Measurements from ENCODE around the gene ADRA2C.

The ADRA2C gene

DNA sequence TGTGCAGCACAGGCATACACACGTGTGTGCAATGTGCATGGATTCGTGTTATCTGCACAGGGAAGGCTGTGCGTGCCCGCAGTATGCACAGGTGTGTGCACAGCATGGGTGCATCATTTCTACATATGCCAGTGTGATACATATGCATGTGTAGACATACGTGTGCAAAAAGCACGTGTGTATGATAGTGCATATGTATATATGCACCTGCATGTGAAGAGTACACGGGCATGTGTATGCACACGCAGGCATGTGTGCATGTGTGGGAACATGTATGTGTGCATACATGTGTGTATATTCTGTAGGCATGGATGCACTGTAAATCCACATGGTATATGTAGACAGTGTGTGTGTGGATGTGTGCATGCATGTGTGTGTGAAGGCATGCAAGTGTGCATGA, 3.9 kb upstream of the ADRA2C start:
- FAIRE-seq = no peak

DNA sequence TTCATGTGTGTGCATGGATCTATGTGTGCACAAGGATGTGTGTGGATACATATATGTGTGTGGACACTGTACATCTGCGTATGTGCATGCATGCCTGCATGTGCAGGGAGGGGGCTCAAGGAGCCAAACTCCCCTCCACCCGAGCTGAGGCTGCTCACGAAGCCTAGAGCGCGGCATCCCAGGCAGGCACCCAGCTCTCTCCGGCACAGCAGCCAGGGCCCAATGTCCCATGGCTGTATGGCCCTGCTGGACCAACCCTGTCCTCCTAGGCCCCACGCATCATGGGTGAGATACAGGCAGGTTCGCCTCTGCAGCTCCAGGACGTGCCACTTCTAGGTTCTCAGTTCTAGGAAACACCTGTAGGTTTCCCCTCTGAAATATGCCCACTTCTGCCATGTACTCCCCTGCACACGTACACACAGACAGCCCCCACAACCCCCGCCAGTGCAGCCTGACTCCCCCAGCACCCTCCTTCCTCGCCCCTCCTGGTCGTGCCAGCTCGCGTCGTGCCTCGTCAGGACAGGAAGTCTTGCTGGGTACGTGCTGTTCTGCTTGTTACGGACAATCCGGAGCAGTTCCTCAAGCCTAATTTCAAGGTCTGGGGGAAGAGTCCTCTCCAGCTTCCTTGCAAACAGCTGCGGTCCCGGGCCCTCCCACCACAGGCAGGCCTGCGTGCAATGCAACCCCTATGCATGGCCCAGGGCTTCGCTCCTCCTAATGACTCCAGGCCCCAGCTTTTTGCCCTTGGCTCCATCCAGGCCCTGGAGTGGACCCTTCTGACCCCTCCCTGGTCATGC, 3.2 kb upstream of the ADRA2C start:
- FAIRE-seq = no peak

DNA sequence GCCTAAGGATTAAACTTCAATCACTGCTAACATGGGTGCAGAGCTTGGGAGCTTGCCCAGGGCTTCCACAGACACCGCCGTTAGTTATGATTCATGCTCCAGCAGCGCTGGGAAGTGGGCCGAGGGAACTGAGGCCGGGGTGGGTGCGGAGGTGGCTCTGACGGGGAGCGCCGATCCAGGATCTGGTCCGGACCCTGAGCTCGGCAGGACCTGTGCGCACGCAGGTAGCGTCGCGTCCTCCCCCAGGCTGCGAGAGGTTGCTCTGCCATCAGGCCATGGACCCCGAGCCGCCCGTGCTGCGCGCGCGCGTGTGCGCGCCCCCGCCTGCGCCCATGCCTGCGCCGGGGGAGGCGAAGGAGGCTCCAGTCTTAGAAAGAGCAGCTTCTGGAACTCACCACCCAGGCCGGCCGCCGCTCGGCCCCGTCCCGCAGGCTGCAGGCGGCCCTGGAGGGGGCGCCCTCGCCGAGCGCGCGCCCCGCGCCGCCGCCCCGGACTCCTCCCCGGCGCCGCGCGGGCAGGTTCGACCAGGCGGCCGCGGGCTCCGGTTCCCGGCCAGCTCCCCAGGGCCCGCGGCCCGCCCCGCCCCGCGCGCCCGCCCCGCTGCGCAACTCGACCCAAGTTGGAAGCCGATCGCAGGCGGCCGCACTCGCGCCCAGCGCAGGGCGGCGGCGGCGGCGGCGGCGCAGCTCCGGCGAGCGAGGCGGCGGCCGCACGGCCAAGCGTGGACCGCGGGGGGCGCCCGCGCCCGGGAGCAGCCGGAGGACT, 732 bp upstream of the ADRA2C start:
- no peak for FAIRE-seq

DNA sequence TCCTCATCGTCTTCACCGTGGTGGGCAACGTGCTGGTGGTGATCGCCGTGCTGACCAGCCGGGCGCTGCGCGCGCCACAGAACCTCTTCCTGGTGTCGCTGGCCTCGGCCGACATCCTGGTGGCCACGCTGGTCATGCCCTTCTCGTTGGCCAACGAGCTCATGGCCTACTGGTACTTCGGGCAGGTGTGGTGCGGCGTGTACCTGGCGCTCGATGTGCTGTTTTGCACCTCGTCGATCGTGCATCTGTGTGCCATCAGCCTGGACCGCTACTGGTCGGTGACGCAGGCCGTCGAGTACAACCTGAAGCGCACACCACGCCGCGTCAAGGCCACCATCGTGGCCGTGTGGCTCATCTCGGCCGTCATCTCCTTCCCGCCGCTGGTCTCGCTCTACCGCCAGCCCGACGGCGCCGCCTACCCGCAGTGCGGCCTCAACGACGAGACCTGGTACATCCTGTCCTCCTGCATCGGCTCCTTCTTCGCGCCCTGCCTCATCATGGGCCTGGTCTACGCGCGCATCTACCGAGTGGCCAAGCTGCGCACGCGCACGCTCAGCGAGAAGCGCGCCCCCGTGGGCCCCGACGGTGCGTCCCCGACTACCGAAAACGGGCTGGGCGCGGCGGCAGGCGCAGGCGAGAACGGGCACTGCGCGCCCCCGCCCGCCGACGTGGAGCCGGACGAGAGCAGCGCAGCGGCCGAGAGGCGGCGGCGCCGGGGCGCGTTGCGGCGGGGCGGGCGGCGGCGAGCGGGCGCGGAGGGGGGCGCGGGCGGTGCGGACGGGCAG, 792 bp downstream of the ADRA2C start:
- FAIRE-seq = no peak

DNA sequence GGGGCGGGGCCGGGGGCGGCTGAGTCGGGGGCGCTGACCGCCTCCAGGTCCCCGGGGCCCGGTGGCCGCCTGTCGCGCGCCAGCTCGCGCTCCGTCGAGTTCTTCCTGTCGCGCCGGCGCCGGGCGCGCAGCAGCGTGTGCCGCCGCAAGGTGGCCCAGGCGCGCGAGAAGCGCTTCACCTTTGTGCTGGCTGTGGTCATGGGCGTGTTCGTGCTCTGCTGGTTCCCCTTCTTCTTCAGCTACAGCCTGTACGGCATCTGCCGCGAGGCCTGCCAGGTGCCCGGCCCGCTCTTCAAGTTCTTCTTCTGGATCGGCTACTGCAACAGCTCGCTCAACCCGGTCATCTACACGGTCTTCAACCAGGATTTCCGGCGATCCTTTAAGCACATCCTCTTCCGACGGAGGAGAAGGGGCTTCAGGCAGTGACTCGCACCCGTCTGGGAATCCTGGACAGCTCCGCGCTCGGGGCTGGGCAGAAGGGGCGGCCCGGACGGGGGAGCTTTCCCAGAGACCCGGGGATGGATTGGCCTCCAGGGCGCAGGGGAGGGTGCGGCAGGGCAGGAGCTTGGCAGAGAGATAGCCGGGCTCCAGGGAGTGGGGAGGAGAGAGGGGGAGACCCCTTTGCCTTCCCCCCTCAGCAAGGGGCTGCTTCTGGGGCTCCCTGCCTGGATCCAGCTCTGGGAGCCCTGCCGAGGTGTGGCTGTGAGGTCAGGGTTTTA, 1.5 kb downstream of the ADRA2C start:
- no peak for FAIRE-seq

DNA sequence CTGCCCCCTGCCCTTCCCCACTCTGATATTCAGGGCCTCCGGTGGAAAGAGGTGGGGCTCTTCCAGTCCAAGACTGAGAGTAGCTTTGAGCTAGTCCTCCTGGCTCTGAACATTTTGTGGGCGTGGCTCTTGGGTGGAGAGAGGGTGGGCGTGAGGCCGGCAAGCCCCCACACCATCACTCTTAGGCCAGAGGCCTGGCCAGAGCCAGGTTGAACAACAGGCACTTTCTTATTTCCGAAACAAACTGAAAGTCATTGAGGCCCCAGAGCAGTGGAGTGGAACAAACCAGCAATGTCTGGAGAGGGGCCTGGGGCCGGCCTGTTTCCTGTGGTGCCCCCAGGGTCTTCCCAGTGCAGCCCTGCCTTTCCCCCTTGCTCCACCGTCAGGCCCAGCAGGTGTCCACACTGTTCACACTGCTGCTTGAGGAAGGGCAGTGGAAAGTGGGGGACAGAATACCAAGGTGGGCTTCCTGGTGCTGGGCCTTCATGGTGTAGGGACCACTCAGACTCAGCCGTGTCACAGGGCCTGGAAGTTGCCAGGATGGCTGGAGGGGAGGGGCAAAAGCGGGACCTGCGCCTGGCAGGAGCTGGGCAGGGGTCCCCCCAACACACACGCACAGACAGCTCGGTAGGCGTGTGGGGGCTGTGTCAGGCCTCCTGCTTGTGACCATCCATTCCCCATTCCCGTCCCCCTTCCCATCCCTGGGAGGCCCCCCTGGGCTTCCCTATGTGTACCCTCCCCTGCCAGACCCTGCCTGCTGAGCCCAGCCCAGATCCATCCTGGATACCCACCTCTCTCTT, 2.9 kb downstream of the ADRA2C start:
- no peak for FAIRE-seq

DNA sequence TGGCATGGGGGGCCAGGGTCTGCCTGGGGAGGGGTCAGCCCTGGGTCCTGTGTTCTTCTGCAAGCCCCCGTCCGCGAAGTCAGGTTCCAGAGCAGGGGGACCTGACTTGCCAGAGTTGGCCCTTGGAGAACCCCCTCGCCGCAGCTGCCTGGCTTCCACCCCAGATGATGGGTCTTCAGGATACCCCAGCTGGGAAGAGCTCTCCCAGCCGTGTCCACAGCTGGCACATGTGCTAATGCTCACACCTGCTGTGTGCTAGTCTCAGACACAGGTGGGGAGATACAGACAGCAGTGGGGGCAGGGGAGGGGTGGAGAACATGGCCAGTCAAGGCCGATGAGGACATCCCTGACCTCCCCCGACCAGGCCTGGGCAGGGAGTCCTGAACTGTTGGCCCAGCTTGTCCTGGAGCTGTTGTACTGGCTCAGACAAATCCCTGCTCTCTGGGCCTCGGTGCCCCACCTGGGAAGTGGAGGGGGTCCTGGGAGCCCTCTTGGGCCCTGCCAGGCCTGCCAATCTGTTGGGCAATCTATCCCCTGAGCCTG, 3.5 kb downstream of the ADRA2C start:
- no peak for FAIRE-seq

DNA sequence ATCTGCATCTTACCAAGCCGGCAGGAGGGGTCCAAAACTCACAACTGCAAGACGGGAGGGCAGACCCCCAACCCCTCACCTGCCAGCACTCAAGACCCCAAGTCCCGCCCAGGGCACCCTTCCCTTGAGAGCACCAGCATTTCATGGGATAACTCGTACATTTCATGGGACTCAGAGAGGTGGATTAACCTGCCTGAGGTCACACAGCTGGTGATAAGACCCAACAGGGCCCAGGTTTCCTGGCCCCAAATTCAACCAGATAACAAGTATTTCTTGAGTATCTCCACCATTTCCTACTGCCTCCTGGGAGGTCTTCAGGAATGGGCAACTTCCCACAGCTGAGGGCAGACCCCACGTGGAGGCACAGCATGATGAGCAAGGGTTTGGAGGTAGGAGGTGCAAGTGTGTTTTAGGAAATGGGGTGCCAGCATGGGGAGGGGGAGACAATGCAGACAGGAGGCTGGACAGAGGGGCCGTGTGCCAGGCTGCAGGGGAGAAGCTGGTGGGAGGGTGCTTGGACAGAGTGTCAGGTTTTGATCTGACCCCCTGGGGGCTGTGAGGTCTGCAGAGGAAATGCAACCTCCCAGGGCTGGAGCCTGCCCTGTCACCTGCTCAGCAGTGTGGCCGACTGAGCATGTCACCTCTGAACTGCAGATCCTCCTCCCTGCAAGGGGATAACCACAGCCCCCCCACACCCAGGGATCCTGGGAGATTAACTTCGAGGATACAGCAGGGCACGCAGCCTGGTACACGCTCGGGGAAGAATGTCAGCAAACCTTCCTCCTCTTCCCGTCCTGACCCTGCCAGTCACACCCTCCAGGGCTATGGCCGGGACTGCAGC, 4.4 kb downstream of the ADRA2C start:
- no peak for FAIRE-seq

DNA sequence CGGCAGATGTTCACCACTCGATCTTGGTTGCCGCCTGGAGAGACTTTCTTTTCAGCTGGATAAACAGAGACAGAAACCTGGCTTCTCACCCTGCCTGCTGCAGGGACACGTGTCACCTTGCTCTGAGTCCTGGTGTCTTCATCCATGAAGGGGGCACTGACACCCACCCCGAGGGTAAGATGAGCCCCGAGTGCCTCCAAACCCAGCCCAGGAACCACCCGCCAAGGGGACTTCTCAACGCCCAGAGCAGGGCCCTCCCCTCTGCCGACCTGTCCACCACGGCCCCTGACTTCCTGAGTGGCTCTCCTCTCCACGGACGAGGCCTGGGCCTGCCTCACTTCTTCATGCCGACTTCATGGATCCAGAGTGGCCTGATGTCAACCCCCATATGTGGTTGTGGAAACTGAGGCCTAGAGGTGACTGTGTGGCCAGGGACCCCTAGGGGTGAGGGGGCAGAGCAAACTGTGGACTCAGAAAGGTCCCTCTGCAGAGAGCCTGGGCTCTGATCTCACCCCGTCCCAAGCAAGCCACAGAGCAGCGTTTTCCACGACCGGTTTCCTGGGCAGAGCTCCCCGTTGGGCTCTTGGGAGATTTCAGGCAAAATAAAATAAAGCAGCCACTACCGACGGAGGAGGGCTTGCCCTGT, 5.1 kb downstream of the ADRA2C start:
- FAIRE-seq = no peak

DNA sequence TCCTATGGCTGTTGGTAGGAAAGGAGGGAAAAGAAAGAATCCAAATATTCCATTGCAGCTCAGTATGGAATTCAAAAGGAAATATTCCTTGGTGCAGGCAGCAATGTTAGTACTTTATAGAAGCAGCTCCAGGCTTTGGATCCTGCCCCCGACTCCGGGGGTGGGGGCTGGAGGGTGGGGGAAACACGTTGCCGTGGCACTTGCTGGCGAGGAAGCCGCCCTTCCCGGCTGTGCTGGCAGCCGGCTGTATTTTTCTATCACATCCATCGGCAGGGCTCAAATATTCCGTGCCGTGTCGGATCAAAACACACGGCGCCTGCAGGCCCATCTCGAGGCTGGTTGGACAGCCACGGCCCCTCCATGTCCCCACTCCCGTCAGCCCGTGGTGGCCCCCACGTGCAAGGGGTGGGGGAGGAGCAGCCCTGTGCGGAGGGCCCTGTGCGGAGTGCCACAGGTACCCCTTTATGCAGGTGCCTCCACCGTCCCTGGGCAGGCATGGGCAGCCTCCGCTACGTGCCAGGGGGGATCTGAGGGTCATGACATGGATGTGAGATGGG, 5.8 kb downstream of the ADRA2C start:
- no peak for FAIRE-seq

DNA sequence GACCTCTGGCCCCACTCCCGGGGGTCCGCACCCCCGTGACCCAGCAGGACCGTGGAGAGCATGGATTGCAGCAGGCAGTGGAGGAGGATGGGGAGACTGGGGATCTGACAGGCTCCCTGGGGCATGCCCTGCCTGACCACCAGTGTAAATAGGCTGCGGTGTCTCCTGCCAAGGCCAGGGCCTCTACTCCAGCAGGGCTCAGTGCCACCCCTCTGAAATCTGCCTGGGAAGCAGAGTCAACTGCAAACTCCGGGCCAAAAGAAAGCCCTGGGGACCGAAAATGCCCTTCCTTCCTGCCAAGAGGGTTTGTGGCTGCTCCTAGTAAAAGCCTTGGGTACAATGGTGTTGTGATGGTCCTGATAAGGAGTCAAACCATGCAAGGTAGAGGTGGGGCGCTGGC, 6.4 kb downstream of the ADRA2C start:
- FAIRE-seq = no peak

DNA sequence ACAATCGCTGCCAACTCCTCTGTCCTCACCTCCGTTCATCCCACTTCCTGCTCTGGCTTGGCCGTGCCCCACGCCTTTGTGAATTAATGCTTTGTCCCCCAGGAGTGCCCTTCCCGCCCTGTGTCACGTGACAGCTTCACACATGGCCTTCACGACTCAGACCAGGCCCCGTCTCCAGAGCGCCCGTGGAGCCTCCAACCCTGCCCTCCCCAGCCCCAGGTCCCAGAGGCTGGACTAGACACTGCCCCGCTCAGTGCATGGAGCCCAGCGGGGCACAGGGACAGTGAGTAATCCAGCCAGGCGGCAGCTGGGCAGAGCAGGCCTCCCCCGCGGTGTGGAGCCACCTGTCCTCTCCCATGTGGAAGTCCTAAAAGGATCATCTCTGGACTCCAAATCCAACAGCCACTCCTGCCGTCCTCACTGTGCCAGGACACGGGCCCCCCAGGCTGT, 7.4 kb downstream of the ADRA2C start:
- no peak for FAIRE-seq

DNA sequence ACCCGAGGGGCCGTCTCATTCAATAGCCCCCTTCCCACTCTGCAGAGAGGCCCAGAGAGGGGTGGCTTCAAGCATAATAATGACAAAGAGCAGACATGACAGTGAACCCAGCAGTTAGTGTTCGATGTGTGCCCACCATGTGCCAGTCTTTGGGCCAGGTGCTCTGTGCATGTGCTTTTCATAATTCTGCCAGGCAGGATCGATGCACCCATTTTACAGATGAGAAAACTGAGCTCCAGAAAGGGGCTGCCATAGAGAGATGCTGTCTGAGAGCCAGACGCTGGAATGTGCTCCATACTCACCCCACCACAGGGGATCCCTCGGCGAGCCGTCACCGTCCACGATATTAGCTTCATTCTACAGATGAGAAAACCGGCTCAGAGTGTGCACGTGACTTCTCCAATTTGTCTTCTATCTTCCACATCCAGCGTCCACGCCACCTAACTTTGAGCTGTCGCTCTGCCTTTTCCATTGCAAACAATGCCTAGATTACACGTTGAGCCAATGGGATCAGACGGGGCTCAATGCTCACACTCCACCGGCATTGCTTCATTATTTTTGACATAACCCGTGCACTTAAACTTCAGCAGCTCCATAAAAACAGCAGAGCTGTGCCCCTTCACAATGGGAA, 8.2 kb downstream of the ADRA2C start:
- no peak for FAIRE-seq

DNA sequence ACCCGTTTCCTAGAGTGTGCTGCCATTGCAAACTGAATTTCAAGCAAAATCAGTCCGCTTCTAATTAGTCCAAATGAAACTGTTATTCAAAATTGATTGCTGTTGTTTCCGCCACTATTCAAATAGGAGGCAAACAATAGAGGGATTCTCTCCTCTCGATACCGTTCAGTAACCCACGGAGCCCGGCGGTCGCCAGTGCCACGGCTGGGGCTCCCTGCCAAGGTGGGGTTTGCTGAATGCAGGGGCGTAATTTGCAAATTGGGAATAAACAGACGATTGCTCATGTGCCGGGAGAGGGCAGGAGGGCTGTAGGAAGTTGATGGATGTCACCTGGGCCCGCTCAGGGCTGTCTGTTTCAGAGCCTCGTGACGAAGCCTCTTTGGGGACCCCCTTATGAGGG, 8.8 kb downstream of the ADRA2C start:
- no peak for FAIRE-seq

DNA sequence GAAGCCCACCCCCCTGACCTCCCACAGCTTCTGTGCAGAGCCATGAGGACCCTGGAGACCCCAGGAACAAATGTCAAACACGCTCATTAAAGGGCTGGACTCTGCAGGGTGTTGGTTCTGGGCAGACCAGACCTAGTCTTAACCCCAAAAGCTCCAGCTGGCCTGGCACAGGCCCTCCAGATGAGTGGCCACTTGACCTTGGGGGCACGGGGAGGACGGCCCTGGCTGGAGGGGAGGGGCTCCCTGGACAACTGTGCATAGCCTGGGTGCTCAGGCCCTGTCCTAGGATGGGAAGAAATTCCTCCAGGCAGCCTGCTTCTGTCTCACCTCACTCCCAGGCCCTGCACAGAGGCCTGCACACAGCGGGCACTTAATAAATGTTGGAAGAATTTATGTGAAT, 9.4 kb downstream of the ADRA2C start:
- no peak for FAIRE-seq

DNA sequence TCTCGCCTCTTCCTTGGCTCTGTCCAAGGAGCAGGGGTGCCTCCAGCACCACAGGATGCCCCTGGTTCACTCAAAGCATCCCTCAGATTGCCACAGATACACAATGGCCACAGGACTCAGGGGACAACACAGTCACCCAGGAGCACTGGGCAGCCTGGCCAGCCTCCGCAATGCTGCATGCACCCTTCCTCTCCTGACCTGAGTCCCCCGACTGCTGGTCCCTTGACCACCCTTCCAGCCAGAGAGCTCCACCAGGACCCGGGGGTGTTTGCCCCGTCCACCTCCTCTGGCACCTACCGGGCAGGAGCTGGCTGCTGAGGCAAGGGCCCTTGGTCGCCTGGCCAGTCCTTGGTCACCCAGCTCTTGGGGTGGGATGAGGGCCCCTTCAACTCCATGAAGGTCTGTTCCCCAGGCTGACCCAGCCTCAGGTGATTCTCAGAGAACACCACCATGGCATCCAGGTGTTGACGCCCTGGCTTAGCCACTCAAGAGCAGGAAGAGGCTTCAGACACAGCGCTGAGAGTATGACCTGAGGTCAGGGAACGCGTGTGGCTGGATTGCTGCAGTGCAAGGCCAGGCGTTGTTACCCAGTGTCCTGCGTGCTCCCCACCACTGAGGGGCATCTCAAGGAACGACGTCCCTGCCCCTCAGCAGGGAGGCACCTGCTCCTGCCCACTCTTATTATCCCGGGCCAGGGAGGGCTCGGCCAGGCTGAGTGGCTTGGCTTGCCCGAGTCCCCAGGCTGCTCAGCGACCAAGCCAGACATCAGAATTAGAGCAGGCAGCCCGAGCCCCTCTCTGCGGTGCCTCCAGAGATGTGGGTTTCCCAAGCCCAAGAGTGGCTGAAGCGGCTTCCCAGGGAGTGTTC, 10.2 kb downstream of the ADRA2C start:
- FAIRE-seq = no peak

DNA sequence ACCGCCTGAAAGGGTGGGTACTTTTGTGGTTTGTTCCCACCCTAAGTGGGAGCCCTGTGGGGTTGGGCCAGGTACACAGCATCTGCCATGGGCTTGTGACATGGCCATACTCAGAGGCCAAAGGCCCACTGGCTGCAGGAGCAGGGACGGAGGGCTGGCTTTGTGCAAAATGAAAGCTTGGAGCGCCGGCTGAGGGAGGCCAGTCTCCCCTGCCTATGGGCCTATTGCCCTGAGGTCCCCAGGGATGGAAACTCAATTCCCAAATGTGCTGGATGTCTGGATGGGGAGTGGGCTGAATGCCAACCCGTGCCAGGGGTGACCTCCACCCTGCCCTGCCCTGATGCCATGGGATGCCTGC, 10.8 kb downstream of the ADRA2C start:
- FAIRE-seq = no peak

DNA sequence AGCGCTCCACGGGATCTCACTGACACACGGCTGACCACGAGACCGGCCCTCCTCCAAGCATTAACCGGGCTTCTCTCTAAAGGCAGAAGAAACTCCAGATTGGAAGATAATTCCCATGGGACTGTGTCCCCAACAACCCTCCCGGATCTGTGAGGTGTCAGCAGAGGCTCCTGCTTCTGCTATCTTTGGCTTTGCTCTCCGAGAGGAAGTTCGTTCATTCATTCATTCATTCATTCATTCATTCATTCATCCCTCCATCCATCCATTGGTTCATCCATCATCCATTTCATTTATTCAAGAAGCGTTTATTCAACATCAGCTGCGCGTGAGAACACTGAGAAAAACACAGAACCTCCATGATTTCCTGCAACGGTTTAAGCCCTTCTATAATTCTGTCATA, 11.5 kb downstream of the ADRA2C start:
- no peak for FAIRE-seq

All from colon (tissue), 2 donors.